GM19467 (cell line): Measurements from ENCODE around the gene SOHLH1.

Experiments
- ATAC-seq: cut with Tn5 transposase; IDR thresholded peaks from one replicate; pipeline ENCODE4 v1.9.1; 2021; ENCODE audit warnings: mild to moderate bottlenecking, moderate library complexity; ENCODE audit not compliant: unreplicated experiment

Gene SOHLH1

DNA sequence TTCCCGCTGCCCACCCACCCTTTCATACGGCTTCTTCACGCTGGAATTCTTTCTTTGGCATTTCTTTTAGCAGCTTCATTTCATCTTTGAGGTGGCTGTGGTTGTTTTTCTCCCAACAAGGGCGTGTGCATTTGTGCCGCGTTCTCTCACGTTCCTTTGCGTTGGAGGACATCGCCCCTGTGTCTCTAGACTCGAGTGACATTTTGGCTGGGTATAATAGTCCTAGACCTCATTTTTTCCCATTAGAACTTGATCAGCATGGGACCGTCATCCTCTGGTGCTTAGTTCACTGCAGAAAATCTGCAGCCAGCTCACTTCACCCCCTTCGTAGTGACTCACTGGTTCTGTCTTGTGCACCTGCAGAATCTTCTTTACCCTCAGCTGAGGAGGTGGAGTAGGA lies 32.2 kb upstream of the SOHLH1 start:
- no peak for ATAC-seq

GRCh38 chr9:135729480-135729879 lies 30.2 kb upstream of the SOHLH1 start:
- no peak for ATAC-seq

- no peak for ATAC-seq
Measured at GRCh38 chr9:135728436-135729110, 29.3 kb upstream of the SOHLH1 start.

DNA sequence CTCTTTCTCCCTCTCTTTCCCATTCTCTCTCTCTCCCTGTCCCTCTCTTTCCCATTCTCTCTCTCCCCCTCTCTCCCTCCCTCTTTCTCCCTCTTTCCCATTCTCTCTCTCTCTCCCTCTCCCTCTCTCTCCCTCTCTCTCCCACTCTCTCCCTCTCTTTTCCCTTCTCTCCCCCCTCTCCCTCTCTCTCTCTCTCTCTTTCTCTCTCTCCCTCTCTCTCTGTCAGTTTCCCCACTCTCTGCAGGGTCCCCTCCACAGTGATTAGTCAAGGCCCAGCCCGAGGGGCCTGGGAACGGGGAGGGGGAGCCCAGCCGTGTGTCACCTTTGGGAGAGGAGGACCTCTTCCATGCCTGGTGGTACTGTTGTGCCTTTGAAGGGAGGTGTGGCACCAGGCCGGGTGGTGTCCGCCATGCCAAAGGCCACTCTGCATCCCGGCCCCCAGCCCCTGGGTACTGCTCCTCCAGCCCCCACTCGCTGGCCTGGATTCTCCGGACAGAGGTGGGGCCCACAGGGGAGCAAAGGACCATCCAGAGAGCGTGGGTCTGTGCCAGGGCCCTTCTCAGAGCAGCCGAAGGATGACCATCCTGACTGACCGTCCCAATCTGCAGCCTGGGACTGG lies 28.1 kb upstream of the SOHLH1 start:
- no peak for ATAC-seq

GRCh38 chr9:135726138-135726853 lies 27.0 kb upstream of the SOHLH1 start:
- ATAC-seq: no peak

DNA sequence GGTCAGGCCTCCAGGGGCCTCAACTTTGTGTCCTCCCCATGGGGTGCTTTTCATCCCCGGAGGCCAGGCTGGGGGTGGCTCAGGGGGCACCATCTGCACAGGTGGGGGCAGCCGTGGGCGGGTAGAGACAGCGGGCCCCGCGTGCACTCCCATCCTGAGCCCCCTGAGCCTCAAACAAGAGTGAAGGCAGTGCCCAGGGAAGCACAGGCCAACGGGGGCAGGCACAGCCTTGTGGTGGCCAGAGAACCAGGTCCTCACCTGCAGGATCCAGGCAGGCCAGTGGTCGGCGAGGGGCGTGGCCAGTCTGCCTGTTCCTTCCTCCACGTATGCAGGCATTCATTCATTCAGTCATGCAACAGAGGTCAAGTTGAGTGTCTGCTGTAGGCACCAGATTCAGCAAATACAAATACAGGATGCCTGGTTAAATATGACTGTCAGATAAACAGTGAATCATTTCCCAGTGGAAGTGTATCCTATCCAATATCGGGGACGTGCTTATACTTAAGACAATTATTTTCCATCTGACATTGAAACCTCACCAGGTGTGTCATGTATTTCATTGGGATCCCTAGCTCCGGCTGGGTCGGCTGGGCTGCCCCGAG lies 25.0 kb upstream of the SOHLH1 start:
- ATAC-seq: no peak

GRCh38 chr9:135722365-135722764 lies 23.1 kb upstream of the SOHLH1 start:
- no peak for ATAC-seq

DNA sequence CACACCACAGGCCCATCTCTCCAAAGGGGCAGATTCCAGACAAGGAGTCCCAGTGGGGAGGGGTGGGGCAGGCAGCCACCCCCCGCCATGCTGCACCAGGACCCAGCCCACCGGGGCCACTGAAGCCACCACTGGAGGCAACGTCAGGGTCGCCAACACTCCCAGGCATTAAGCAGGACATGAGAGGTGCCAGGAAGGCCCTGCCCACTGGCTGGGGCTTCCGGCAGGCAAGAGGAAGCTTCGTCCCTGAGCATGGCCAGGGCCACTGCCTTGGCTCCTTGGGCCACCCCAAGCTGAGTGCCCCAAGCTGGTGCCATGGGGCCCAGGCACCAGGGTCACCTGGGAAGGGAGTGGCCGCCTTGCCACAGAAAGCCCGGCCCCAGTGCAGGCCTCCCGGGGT lies 20.2 kb upstream of the SOHLH1 start:
- ATAC-seq: no peak

- no peak for ATAC-seq
Measured at GRCh38 chr9:135718616-135719015, 19.3 kb upstream of the SOHLH1 start.

DNA sequence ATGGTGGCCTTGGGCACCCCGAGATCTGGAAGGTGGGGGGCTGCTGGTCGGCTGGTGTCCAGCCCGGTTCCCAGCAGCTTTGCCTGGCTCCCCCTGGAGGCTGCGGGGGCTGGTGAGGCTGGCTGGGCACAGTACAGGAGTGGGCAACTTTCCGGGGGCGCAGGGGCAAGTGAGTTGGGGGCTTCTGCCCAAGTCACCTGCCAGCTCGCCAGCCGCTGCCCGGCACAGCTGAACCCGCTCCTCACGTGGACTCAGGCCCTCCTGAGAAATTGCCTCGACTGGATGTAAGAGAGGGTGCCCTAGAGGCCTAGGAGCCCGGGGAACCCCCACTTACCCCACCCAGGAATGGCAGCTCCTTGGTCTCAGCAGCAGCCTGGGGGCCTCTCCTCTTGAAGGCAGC lies 18.1 kb upstream of the SOHLH1 start:
- ATAC-seq: no peak

GRCh38 chr9:135716045-135716444 lies 16.8 kb upstream of the SOHLH1 start:
- ATAC-seq: no peak

- ATAC-seq: no peak
Measured at GRCh38 chr9:135715056-135715595, 15.8 kb upstream of the SOHLH1 start.

- ATAC-seq: no peak
Measured at GRCh38 chr9:135714242-135715055, 15.2 kb upstream of the SOHLH1 start.

GRCh38 chr9:135712613-135713295 lies 13.5 kb upstream of the SOHLH1 start:
- ATAC-seq: no peak

DNA sequence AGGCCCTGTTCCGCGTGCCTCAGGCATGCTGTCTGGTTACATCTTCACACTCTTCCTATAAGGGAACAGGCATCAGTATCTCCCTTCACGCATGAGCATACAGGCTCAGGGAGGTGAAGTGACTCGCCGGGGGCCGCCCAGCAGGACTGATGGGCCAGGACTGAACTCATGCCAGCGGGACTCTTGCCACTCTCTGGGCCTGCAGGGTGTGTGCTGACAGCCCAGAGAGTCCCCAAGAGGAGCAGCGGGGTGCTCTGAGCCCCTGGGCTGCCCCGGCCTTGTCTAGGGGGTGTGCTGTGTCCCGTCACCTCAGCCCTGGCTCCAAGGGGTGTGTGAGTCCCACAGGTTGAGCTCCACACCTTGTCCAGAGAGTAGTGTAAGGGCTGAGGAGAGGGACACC lies 12.6 kb upstream of the SOHLH1 start:
- ATAC-seq: no peak

DNA sequence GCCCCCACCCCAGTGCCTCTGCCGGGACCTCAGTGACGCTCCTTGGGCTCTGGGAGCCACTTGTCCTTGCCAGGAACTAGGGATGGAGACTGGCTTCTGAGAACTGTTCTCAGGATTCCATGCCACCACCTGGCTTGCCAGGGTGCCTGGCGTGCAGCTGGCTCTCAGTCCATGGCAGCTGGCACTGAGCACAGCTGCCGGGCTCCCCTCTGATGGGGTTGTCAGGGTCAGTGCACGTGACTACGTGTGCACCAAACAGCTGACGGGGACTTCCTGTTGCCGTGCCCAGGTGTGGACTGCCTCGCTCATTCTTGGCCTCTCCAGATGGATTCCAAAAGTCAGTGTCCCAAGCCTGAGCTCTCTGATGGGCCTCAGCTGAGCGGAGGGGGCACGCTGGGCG lies 12.1 kb upstream of the SOHLH1 start:
- no peak for ATAC-seq

DNA sequence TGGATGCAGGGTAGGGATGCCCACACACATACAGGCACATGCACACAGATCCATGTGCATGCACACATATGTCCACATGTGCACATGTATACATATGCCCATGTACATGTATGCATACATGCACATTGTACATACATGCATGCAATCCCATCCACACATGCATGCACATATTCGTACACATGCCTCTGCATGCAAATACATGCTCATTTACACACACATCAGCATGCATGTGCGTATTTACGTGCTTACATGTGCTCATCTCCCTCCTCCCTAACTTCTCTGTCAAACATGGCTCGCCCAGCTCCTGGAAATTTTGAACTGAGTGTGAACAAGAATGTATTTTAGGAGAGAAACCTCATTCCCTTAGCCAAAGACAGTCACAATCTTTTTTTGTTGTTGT lies 8.9 kb upstream of the SOHLH1 start:
- ATAC-seq: no peak

- no peak for ATAC-seq
Measured at GRCh38 chr9:135707252-135708138, 8.2 kb upstream of the SOHLH1 start.

DNA sequence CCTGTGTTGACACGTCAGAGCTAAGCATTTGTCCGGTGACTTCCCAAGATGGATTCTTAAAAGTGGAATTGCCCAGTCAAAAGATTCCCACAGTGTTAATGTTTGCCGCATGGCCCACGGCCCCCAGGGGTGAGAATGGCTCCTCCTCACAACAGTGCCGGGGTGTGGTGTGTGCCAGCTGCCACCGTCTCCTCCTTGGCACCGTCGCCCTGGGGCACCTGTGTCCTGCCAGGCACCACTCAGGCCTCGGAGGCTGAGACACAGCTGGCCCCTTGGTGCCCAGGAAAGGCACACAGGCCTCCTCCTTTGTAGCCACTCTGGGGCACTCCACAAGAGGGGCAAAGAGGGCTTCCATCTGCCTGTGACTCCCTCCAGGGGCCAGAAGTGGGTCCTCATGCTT lies 7.0 kb upstream of the SOHLH1 start:
- ATAC-seq: no peak
